ENCODE data around the gene GLS.
"Not testable (repeated sequence)": the region's sequence is repeated elsewhere in the genome, so short reads cannot be mapped to it uniquely, and the experiment has no call there.

GLS gene

GRCh38 chr2:190843890-190844699 lies 36.5 kb upstream of the GLS start:
- DNase-seq (ENCODE audit: insufficient read length) (no peak), FAIRE-seq (peak; percentile 75)
- TF ChIP-seq POLR2A (IDR thresholded peaks at IDR 0.05; ENCODE audit: low read depth, low read length) (no peak), TAF1 (IDR thresholded peaks at IDR 0.05; ENCODE audit: borderline replicate concordance, low read depth, low read length) (no peak), POLR2AphosphoS5 (IDR thresholded peaks at IDR 0.05; ENCODE audit: low read depth, low read length) (no peak)

GRCh38 chr2:190844700-190845401 lies 35.8 kb upstream of the GLS start:
- FAIRE-seq (no peak), DNase-seq (ENCODE audit: insufficient read length) (no peak)

GRCh38 chr2:190846746-190847145 lies 33.9 kb upstream of the GLS start:
- FAIRE-seq (no peak), DNase-seq (ENCODE audit: insufficient read length) (no peak)
- TF ChIP-seq TAF1 (IDR thresholded peaks at IDR 0.05; ENCODE audit: borderline replicate concordance, low read depth, low read length) (no peak), POLR2A (IDR thresholded peaks at IDR 0.05; ENCODE audit: low read depth, low read length) (no peak)

More at GRCh38 chr2:190844700-190845401, 35.8 kb upstream of the GLS start:
- TF ChIP-seq POLR2A (IDR thresholded peaks at IDR 0.05; ENCODE audit: low read depth, low read length) (no peak), TAF1 (IDR thresholded peaks at IDR 0.05; ENCODE audit: borderline replicate concordance, low read depth, low read length) (no peak), POLR2AphosphoS5 (IDR thresholded peaks at IDR 0.05; ENCODE audit: low read depth, low read length) (no peak)

GRCh38 chr2:190847504-190848081 lies 33.0 kb upstream of the GLS start:
- no peak for TF ChIP-seq TAF1 (IDR thresholded peaks at IDR 0.05; ENCODE audit: borderline replicate concordance, low read depth, low read length)
- no peak for TF ChIP-seq POLR2AphosphoS5 (IDR thresholded peaks at IDR 0.05; ENCODE audit: low read depth, low read length)
- TF ChIP-seq POLR2A (IDR thresholded peaks at IDR 0.05; ENCODE audit: low read depth, low read length), result no peak
- DNase-seq (ENCODE audit: insufficient read length) (no peak), FAIRE-seq (no peak)

- TF ChIP-seq POLR2A (IDR thresholded peaks at IDR 0.05; ENCODE audit: low read depth, low read length), result no peak
- no peak for TF ChIP-seq POLR2AphosphoS5 (IDR thresholded peaks at IDR 0.05; ENCODE audit: low read depth, low read length)
- no peak for TF ChIP-seq TAF1 (IDR thresholded peaks at IDR 0.05; ENCODE audit: borderline replicate concordance, low read depth, low read length)
- FAIRE-seq, result no peak
- no peak for DNase-seq (ENCODE audit: insufficient read length)
Observed at GRCh38 chr2:190849774-190850173, 30.8 kb upstream of the GLS start.

- not testable (repeated sequence) for FAIRE-seq
Observed at GRCh38 chr2:190853022-190853421, 27.6 kb upstream of the GLS start.

GRCh38 chr2:190853531-190854383 lies 26.9 kb upstream of the GLS start:
- DNase-seq (ENCODE audit: insufficient read length) (no peak), FAIRE-seq (no peak)
- TF ChIP-seq POLR2A (IDR thresholded peaks at IDR 0.05; ENCODE audit: low read depth, low read length), result no peak
- TF ChIP-seq POLR2AphosphoS5 (IDR thresholded peaks at IDR 0.05; ENCODE audit: low read depth, low read length), result no peak
- no peak for TF ChIP-seq TAF1 (IDR thresholded peaks at IDR 0.05; ENCODE audit: borderline replicate concordance, low read depth, low read length)

More at GRCh38 chr2:190853022-190853421, 27.6 kb upstream of the GLS start:
- not testable (repeated sequence) for DNase-seq (ENCODE audit: insufficient read length)

GRCh38 chr2:190854726-190855125 lies 25.9 kb upstream of the GLS start:
- FAIRE-seq (no peak), DNase-seq (ENCODE audit: insufficient read length) (no peak)

GRCh38 chr2:190855245-190855644 lies 25.4 kb upstream of the GLS start:
- FAIRE-seq (no peak), DNase-seq (ENCODE audit: insufficient read length) (no peak)
- TF ChIP-seq POLR2A (IDR thresholded peaks at IDR 0.05; ENCODE audit: low read depth, low read length) (no peak), TAF1 (IDR thresholded peaks at IDR 0.05; ENCODE audit: borderline replicate concordance, low read depth, low read length) (no peak), POLR2AphosphoS5 (IDR thresholded peaks at IDR 0.05; ENCODE audit: low read depth, low read length) (no peak)

More at GRCh38 chr2:190854726-190855125, 25.9 kb upstream of the GLS start:
- no peak for TF ChIP-seq TAF1 (IDR thresholded peaks at IDR 0.05; ENCODE audit: borderline replicate concordance, low read depth, low read length)
- no peak for TF ChIP-seq POLR2A (IDR thresholded peaks at IDR 0.05; ENCODE audit: low read depth, low read length)
- no peak for TF ChIP-seq POLR2AphosphoS5 (IDR thresholded peaks at IDR 0.05; ENCODE audit: low read depth, low read length)

GRCh38 chr2:190856985-190857384 lies 23.6 kb upstream of the GLS start:
- TF ChIP-seq POLR2A (IDR thresholded peaks at IDR 0.05; ENCODE audit: low read depth, low read length) (no peak), TAF1 (IDR thresholded peaks at IDR 0.05; ENCODE audit: borderline replicate concordance, low read depth, low read length) (no peak), POLR2AphosphoS5 (IDR thresholded peaks at IDR 0.05; ENCODE audit: low read depth, low read length) (no peak)
- FAIRE-seq, result no peak

GRCh38 chr2:190858817-190859216 lies 21.8 kb upstream of the GLS start:
- no peak for FAIRE-seq
- no peak for DNase-seq (ENCODE audit: insufficient read length)
- TF ChIP-seq POLR2AphosphoS5 (IDR thresholded peaks at IDR 0.05; ENCODE audit: low read depth, low read length), result no peak
- TF ChIP-seq POLR2A (IDR thresholded peaks at IDR 0.05; ENCODE audit: low read depth, low read length), result no peak
- no peak for TF ChIP-seq TAF1 (IDR thresholded peaks at IDR 0.05; ENCODE audit: borderline replicate concordance, low read depth, low read length)

More at GRCh38 chr2:190856985-190857384, 23.6 kb upstream of the GLS start:
- no peak for DNase-seq (ENCODE audit: insufficient read length)
